Measurements from ENCODE around the gene CLASRP. TPM values are rescaled to one million over a fixed set of nuclear protein-coding genes. Genes with fewer than 3 reads are reported as not detected.

CLASRP gene
- total RNA-seq, 1 donor from 2014 or later: 4.2 TPM

- DNase-seq (ENCODE audit: low read depth in 2 of 2): peak; percentile 67 to 83
Observed at GRCh38 chr19:45059258-45059965, 20.6 kb downstream of the CLASRP start.

- no peak for DNase-seq (ENCODE audit: low read depth in 2 of 2)
Observed at GRCh38 chr19:45061965-45062364, 23.1 kb downstream of the CLASRP start.

GRCh38 chr19:45063851-45064801 lies 25.3 kb downstream of the CLASRP start:
- no peak for DNase-seq (ENCODE audit: low read depth in 2 of 2)

GRCh38 chr19:45066921-45067661 lies 28.2 kb downstream of the CLASRP start:
- no peak for DNase-seq (ENCODE audit: low read depth in 2 of 2)

GRCh38 chr19:45068041-45068440 lies 29.2 kb downstream of the CLASRP start:
- no peak for DNase-seq (ENCODE audit: low read depth in 2 of 2)

GRCh38 chr19:45069056-45069455 lies 30.2 kb downstream of the CLASRP start:
- DNase-seq (ENCODE audit: low read depth in 2 of 2): no peak

- DNase-seq (ENCODE audit: low read depth in 2 of 2): no peak
Observed at GRCh38 chr19:45070214-45070613, 31.4 kb downstream of the CLASRP start.

GRCh38 chr19:45070861-45071544 lies 32.2 kb downstream of the CLASRP start:
- DNase-seq (ENCODE audit: low read depth in 2 of 2): no peak

- DNase-seq (ENCODE audit: low read depth in 2 of 2): no peak
Observed at GRCh38 chr19:45071545-45071938, 32.7 kb downstream of the CLASRP start.

GRCh38 chr19:45071969-45072790 lies 33.3 kb downstream of the CLASRP start:
- DNase-seq (ENCODE audit: low read depth in 2 of 2): no peak

GRCh38 chr19:45074744-45075300 lies 36.0 kb downstream of the CLASRP start:
- DNase-seq (ENCODE audit: low read depth in 2 of 2): no peak

- peak in 1 of 2 donors; percentile 36 for DNase-seq (ENCODE audit: low read depth in 2 of 2)
Observed at GRCh38 chr19:45075301-45076028, 36.6 kb downstream of the CLASRP start.

- DNase-seq (ENCODE audit: low read depth in 2 of 2): peak in 1 of 2 donors; percentile 64
Observed at GRCh38 chr19:45076029-45076850, 37.4 kb downstream of the CLASRP start, which contains the start of gene ZNF296. TSS of gene ZNF296 (minus strand) at chr19:45076478. CDS start at chr19:45076373, 105 bp downstream.

- DNase-seq (ENCODE audit: low read depth in 2 of 2): no peak
Observed at GRCh38 chr19:45076851-45077730, 38.2 kb downstream of the CLASRP start.

- DNase-seq (ENCODE audit: low read depth in 2 of 2): no peak
Observed at GRCh38 chr19:45078390-45079062, 39.7 kb downstream of the CLASRP start.

- DNase-seq (ENCODE audit: low read depth in 2 of 2): peak in 1 of 2 donors; percentile 81
Observed at GRCh38 chr19:45079063-45079910, 40.4 kb downstream of the CLASRP start, which contains the start of gene GEMIN7. TSS of gene GEMIN7 (plus strand) at chr19:45079260. CDS start at chr19:45090115, 10,855 bp downstream.

Data from dermis microvascular lymphatic vessel endothelial cell (primary cell).